Limb (tissue), 2 donors: ENCODE data around the gene TMEM179.
"Not testable (repeated sequence)": the region's sequence is repeated elsewhere in the genome, so short reads cannot be mapped to it uniquely, and the experiment has no call there.

Source experiments
- DNase-seq, 2 donors: peaks; one replicate each; pipeline ENCODE4 v3.0.0-alpha.2; 2016; ENCODE audit errors: extremely low spot score in 2 of 2

The TMEM179 gene

GRCh38 chr14:104638190-104638589 lies 33.6 kb upstream of the TMEM179 start:
- DNase-seq: no peak

GRCh38 chr14:104637546-104638003 lies 33.0 kb upstream of the TMEM179 start:
- DNase-seq: no peak

- not testable (repeated sequence) for DNase-seq
Measured at GRCh38 chr14:104636846-104637545, 32.4 kb upstream of the TMEM179 start.

- no peak for DNase-seq
Measured at GRCh38 chr14:104636131-104636530, 31.6 kb upstream of the TMEM179 start.

- no peak for DNase-seq
Measured at GRCh38 chr14:104635717-104636116, 31.1 kb upstream of the TMEM179 start.

DNA sequence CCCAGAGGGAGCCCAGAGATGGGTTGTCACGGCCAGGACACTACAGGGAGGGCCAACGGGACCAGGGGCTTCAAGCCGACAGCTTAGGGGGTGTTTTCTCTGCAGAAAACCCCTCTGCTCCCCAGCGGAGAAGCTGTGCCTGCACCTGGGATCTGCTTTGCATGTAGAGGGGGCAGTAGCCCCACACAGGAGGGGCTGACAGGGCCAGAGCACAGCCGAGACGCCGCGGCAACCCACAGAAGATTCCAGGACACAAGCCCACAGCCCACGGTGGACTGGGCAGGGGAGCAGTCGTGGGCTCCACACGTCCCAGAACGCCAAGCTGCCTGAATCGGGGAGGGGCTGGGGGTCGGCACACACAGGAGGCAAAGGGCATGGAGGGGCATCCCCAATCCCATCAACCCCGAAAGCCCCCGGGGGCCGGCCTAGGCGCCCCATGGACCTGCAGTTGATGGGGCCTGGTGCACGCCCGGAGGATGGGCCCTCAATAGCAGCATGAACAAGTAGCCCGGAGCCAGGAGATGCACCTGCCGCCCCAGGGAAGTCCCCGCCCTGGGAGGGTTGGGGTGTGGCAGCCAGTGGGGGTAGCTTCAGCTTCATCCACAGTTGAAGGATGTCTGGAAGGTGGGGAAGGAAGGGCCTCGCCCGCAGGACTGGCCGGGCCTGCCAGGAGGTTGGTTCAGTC lies 30.5 kb upstream of the TMEM179 start:
- no peak for DNase-seq

DNA sequence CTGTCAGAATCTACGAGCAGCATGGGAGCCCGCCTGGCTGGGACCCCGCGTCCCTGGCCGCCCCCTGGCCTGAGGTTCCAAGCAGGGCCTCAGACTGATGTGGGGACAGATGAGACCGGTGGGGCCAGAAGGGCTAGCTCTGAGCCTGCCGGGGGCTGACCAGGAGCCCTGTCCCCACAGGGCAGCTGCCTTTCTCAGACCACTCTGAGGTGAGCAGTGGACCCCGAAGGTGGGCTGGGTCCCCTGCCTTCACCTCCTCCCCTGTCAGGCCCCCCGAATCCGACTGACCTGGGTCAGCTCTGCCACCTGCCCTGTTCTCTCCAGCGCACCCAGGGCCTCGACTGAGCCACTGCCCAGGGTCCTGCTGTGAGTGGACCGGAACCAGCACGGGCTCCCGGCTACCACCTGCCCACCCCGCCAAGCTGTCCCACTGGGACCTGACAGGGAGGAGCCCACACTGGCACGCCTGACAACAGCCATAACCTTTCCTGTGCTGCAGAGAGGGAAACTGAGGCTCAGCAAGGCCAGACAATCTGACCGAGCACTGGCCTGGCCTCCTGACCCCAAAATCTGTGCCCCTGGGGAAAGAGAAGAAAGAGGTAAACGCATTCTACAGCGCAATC lies 29.7 kb upstream of the TMEM179 start:
- no peak for DNase-seq

DNA sequence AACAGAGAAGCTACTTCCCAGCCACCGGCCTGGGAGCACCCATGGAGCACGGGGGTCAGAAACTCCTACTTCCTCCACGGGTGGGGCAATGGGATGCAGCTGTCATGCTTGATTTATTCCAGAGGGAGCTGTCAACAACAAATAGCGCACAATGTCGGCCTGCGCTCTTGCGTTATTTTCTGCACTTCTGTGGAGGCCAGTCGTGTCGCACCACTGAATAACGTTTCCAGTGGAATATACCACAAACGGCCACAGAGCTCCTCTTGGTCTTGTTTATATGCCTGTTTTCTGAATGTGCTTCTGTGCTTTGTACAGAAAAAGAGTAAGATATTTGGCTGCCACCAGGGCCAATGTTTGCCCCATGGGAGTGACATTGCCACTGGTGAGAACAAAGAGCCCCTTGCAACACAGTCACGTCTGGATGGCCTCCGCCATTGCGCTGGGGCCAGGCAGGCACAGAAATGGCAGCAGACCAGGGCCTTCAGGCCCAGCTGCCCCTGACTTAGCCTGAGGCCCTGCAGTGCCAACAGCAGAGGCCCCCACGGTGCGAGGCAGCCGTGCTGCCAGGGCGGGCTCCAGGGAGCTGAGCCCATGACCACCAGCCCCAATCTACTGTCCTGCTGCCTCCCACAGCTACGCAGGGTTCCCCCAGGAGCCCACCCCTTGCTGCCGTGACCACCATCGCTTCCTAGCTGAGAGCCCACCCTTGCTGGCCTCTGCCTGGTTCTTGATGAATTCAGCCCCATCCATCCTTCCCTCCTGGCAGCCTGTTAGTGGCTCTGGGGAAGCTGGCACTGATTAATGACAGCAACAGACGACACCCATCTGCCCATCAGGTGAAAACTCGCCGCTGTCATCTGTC lies 28.9 kb upstream of the TMEM179 start:
- DNase-seq: no peak

DNA sequence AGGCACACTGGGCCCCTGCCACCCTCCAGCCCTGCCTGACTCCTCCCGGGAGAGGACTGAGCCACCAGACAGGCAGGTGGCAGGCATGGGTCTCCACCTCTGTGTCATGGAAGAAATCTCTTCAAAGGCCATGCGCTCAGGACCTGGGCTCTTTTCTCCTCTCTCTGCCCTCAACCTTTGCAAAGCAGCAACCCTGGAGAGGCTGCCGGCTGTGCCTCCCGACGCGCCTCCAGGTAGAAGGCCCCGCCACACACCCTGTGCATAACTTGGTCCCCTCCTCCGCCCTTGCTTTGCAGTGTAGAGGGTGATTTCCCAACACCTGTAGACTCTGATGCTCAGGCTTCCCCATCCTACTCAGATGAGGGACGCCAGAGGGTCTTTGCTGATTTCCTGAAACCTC lies 28.2 kb upstream of the TMEM179 start:
- DNase-seq: no peak

- DNase-seq: no peak
Measured at GRCh38 chr14:104624939-104625338, 20.4 kb upstream of the TMEM179 start.

DNA sequence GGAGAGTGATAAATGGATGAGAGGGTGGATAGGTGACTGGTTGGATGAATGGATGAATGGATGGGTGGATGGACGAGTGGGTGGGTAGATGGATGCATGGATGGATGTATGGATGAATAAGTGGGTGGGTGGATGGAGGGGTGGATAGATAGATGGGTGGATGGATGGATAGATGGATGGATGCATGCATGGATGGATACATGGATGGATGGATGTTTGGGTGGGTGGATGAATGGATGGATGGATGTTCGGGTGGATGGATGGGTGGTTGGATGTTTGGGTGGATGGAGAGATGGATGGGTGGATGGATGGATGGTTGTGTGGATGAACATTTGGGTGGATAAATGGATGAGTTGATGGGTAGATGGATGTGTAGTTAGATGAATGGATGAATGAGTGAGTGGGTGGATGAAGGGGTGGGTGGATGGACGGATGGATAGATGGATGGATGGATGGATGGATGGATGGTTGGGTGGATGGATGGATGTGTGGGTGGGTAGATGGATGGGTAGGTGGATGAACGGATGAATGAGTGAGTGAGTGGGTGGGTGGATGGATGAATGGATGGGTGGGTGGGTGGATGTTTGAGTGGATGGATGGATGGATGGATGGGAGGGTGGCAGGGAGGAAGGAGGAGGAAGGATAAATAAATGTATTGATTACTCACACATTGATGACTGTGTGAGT lies 9.7 kb upstream of the TMEM179 start:
- no peak for DNase-seq

GRCh38 chr14:104611881-104612280 lies 7.3 kb upstream of the TMEM179 start:
- DNase-seq: no peak

GRCh38 chr14:104610749-104611310 lies 6.3 kb upstream of the TMEM179 start:
- DNase-seq: peak in 1 of 2 donors; percentile 21

DNA sequence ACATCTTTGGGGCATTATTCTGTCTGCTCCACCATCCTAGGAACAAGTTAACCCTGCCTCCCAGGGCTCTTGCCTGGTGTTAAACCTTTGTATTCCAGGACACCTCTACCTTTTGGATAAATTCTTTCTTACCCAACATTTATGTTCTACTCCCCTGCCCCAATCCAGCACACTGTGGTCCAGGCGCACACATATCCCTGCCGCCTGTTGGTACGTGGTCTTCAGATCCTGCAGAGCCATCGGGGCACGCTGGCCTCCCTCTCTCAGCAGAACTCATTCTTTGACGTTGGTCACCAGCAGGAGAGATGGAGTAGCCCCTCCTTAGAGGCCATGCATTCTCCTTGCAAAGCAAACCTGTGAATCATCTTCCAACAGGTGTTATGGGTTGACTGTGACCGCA lies 5.1 kb upstream of the TMEM179 start:
- no peak for DNase-seq

- DNase-seq: peak in 1 of 2 donors; percentile 42
Measured at GRCh38 chr14:104603711-104604401, 716 bp downstream of the TMEM179 start.

DNA sequence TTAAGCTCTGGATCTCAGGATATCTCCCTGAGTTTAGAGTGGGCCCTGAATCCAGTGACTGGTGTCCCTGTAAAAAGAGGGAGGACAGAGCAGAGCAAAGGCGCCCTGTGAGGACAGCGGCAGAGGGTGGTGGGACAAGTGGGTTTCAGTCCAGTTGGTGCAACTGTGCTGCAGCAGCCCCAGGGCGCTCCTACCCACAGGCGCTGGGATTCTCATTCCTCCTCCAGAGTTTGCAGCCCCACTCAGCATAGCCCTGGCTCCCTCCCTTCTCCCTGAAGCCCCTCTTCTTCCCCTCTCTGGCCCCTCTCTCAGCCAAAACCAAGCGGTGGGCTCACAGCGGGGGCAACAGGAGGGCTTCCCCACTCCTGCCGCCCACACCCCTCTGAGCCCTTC lies 1.6 kb downstream of the TMEM179 start:
- peak in 1 of 2 donors; percentile 19 for DNase-seq

DNA sequence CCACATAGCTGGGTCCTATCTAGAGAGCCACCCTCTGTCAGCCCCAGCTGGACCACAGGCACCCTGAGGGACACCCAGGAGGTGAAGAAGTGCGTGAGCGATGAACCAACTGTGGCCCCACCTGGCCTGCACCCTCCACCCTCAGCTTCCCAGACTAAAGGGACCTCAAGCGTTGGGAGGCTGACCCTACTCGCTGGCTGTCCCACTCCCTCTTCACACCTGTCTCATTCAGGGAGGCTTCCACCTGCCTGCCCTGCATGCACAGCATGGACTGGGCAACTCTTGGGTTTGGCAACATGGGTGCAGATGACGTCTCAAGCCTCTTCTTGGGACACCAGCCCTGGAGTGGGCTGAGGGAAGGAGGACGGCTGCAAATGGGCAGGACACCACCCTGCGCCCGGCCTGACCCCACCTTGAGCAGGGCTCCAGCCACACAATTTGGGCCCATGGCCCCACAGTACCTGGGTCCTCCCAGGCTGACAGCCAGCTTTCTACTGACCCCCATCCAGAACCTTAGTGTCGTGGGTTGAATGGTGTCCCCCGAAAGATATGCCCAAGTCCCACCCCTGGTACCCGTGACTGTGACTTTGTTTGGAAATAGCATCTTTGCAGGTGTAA lies 2.1 kb downstream of the TMEM179 start:
- DNase-seq: no peak

GRCh38 chr14:104601786-104602185 lies 2.8 kb downstream of the TMEM179 start:
- peak in 1 of 2 donors; percentile 35 for DNase-seq

GRCh38 chr14:104600805-104601204 lies 3.8 kb downstream of the TMEM179 start:
- DNase-seq: peak in 1 of 2 donors; percentile 20
